ENCODE results near the gene FCER2. TPM values are rescaled to one million over a fixed set of nuclear protein-coding genes. Genes with fewer than 3 reads are reported as not detected.

Gene FCER2
- total RNA-seq, 1 experiment from 2014 or later, result not detected

- no peaks in the 10 kb centered on the region for H3K79me2 ChIP-seq (ENCODE audit: insufficient read depth, low read length)
- H2BK20ac ChIP-seq (ENCODE audit: low read depth, low read length, poor library complexity, severe bottlenecking), result no peak within 1 kb of the TSS
- H3K4me2 ChIP-seq (ENCODE audit: insufficient read depth, insufficient read length, low read length), result no peak within 1 kb of the TSS
- no peak within 1 kb of the TSS for H2BK15ac ChIP-seq (ENCODE audit: low read depth, low read length)
- H3K9me3 ChIP-seq (ENCODE audit: control insufficient read depth, low read depth, low read length), result no peaks in the 10 kb centered on the region
- WGBS (ENCODE audit: extremely low coverage, insufficient read length, low lambda C conversion rate), result no CpG with 5 or more reads among the region's 9 CpGs
- DNase-seq, result no peak
- H3K27me3 ChIP-seq (ENCODE audit: insufficient read depth, low read length), result peaks cover 18% of the 10 kb centered on the region; the same call in 1 of the 2 replicates
- no peak within 1 kb of the TSS for H3K14ac ChIP-seq (ENCODE audit: insufficient read depth, low read length)
- no peak within 1 kb of the TSS for H4K5ac ChIP-seq (ENCODE audit: insufficient read length, low read depth, low read length)
- H3K9ac ChIP-seq (ENCODE audit: extremely low read depth, insufficient read length, low read length), result no peak within 1 kb of the TSS
- peak within 1 kb of the TSS in 1 of 2 experiments; percentile 61; a peak in 2 of 5 replicates for H3K4me3 Mint-ChIP-seq
- no peak within 1 kb of the TSS for H4K8ac ChIP-seq (replicated peaks; ENCODE audit: insufficient read length, low read depth, low read length)
- H3K56ac ChIP-seq (ENCODE audit: insufficient read length, low read depth, low read length), result no peak within 1 kb of the TSS
- no peak within 1 kb of the TSS for H2BK5ac ChIP-seq (ENCODE audit: insufficient read length, low read length)
- H3K23me2 ChIP-seq (ENCODE audit: insufficient read length, low read depth, low read length, poor library complexity, severe bottlenecking), result peaks cover 7% of the 10 kb centered on the region
- H3K4me1 Mint-ChIP-seq, result peaks cover 6 to 21% of the 10 kb centered on the region in 2 experiments
- H3K9me3 Mint-ChIP-seq, result peaks cover 0 to 3% of the 10 kb centered on the region in 2 experiments; a peak in 2 of 5 replicates
- H4K20me1 ChIP-seq (ENCODE audit: control insufficient read depth, insufficient read depth, insufficient read length), result no peaks in the 10 kb centered on the region
- no peak within 1 kb of the TSS for H3K27ac ChIP-seq (ENCODE audit: insufficient read length, low read depth, low read length)
- H2BK12ac ChIP-seq (ENCODE audit: insufficient read length, low read depth, low read length), result no peak within 1 kb of the TSS
- no peak within 1 kb of the TSS for H3T11ph ChIP-seq (ENCODE audit: low read length)
- no peak for TF ChIP-seq CTCF (conservative IDR thresholded peaks at IDR 0.05)
- no peaks in the 10 kb centered on the region for H3K79me1 ChIP-seq (ENCODE audit: insufficient read depth, low read depth, low read length, poor library complexity, severe bottlenecking)
- H3K23ac ChIP-seq (ENCODE audit: insufficient read length, low read depth, low read length), result no peak within 1 kb of the TSS
- no peak within 1 kb of the TSS for H2AFZ ChIP-seq (ENCODE audit: low read length)
- H3K4me1 ChIP-seq (ENCODE audit: insufficient read depth, low read length), result no peaks in the 10 kb centered on the region
- H2BK120ac ChIP-seq (ENCODE audit: low read depth, low read length, poor library complexity, severe bottlenecking), result no peak within 1 kb of the TSS
- H3K18ac ChIP-seq (ENCODE audit: insufficient read length, low read depth, low read length), result no peak within 1 kb of the TSS
- H3K36me3 Mint-ChIP-seq (ENCODE audit: insufficient read depth in 1 of 3, low read depth in 3 of 3), result no peaks in the 10 kb centered on the region
- H3K27me3 Mint-ChIP-seq (ENCODE audit: low read depth), result peaks cover 94% of the 10 kb centered on the region
- H3K27ac Mint-ChIP-seq, result no peak within 1 kb of the TSS
- H3K4ac ChIP-seq (ENCODE audit: low read depth, low read length), result no peak within 1 kb of the TSS
- H4K91ac ChIP-seq (ENCODE audit: insufficient read length, low read depth, low read length), result no peak within 1 kb of the TSS
- no peak within 1 kb of the TSS for H2AK5ac ChIP-seq (ENCODE audit: insufficient read length, low read length)
These were observed 30.1 kb upstream of the FCER2 start, which contains the start of gene CLEC4G for GRCh38 chr19:7732045-7732444. Gene CLEC4G (minus strand): TSS chr19:7732110. CDS start chr19:7732102, 8 bp downstream.
